Measurements from ENCODE around the gene GABRE. TPM values are rescaled to one million over a fixed set of nuclear protein-coding genes. Genes with fewer than 3 reads are reported as not detected.

Gene GABRE
- total and polyA plus RNA-seq, 2 of the 13 experiments (the other 11 are each of a cell fraction or from before 2014, with no cell fraction given) = 12.2 to 66.2 TPM

DNA sequence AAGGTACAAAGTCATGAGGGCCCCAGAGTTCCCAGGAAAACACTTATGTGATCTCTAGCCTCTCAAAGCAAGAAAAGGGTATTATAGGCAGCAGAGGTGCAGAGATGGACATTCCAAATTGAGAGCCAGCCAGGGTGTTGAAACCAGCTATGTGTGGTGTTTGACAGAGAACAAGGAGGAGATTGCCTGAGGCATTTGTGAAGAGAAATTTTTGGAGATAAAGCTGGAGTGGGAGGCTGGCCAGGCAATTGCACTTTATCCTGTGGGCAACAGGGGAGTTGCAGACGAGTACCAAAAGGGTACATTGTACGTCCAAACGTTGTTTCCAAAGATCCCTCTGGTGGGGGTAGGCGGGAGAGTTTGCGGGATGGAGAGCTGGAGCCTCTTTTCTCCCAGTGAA is 2.5 kb upstream of the GABRE start:
- 17% methylated on average over 4 of the region's 5 CpGs for WGBS (ENCODE audit: low lambda C conversion rate)
- intact Hi-C loops (cut with micrococcal nuclease; ENCODE audit: unreplicated experiment) = loop anchor here (10.0 kb wide), 2 partner anchors 88 to 442 kb away; no protein-coding TSS in a partner anchor
- Histone ChIP-seq H3K27ac (ENCODE audit: extremely low read length, insufficient read depth, low read length) (no peak overlapping the region), H3K27me3 (ENCODE audit: control insufficient read depth in 1 of 2, insufficient read depth in 2 of 2, low read length in 2 of 2) (no peaks in the 10 kb centered on the region; a peak in 1 of 5 replicates), H3K9ac (ENCODE audit: insufficient read depth, low read depth, low read length) (no peak overlapping the region), H3K79me2 (ENCODE audit: insufficient read depth, low read length) (peaks cover 22% of the 10 kb centered on the region), H2AFZ (ENCODE audit: low read length) (no peak overlapping the region), H4K20me1 (ENCODE audit: insufficient read depth, low read length) (peaks cover 6% of the 10 kb centered on the region; the same call in 1 of the 2 replicates), H3K4me1 (ENCODE audit: insufficient read depth, low read length) (peaks cover 44% of the 10 kb centered on the region), H3K36me3 (replicated peaks in 1 of 2; ENCODE audit: control insufficient read depth in 1 of 2, insufficient read depth in 2 of 2, low read length in 2 of 2) (no peaks in the 10 kb centered on the region), H3K9me3 (ENCODE audit: low read length) (no peaks in the 10 kb centered on the region), H3K4me3 (replicated peaks in 1 of 3; ENCODE audit: insufficient read depth in 1 of 3, low read depth in 2 of 3, low read length in 3 of 3) (no peak overlapping the region), H3K4me2 (ENCODE audit: low read depth, low read length) (peak overlapping the region; percentile 39; the same call in 1 of the 2 replicates)
- ATAC-seq (no peak), DNase-seq (ENCODE audit: low spot score) (no peak), FAIRE-seq (peak; percentile 49)
- CTCF ChIA-PET (ENCODE audit: low intra/inter-chr PET ratio, low total read pairs) = no interaction called here
- no TSS peak for BruUV-seq (replicated peaks)
- in situ Hi-C loops (cut with HindIII; ENCODE audit: extremely low pct_ligation_motif_present, low pct_unique_long_range_greater_than_20kb) = no loop called here
- TF ChIP-seq, protein P1, sequence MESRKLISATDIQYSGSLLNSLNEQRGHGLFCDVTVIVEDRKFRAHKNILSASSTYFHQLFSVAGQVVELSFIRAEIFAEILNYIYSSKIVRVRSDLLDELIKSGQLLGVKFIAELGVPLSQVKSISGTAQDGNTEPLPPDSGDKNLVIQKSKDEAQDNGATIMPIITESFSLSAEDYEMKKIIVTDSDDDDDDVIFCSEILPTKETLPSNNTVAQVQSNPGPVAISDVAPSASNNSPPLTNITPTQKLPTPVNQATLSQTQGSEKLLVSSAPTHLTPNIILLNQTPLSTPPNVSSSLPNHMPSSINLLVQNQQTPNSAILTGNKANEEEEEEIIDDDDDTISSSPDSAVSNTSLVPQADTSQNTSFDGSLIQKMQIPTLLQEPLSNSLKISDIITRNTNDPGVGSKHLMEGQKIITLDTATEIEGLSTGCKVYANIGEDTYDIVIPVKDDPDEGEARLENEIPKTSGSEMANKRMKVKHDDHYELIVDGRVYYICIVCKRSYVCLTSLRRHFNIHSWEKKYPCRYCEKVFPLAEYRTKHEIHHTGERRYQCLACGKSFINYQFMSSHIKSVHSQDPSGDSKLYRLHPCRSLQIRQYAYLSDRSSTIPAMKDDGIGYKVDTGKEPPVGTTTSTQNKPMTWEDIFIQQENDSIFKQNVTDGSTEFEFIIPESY (CRISPR knock-in tag; IDR thresholded peaks at IDR 0.05) = 0 out of 2 replicates have a peak, but pooled peaks have one; percentile 25
- no peak for TF ChIP-seq MED8 (CRISPR knock-in tag; IDR thresholded peaks at IDR 0.05; ENCODE audit: insufficient replicate concordance)
- POLR2A ChIA-PET = interaction anchor here (1.2 kb wide), 1 partner anchor 9 kb away, joined by 5 read pairs; no protein-coding TSS in a partner anchor

DNA sequence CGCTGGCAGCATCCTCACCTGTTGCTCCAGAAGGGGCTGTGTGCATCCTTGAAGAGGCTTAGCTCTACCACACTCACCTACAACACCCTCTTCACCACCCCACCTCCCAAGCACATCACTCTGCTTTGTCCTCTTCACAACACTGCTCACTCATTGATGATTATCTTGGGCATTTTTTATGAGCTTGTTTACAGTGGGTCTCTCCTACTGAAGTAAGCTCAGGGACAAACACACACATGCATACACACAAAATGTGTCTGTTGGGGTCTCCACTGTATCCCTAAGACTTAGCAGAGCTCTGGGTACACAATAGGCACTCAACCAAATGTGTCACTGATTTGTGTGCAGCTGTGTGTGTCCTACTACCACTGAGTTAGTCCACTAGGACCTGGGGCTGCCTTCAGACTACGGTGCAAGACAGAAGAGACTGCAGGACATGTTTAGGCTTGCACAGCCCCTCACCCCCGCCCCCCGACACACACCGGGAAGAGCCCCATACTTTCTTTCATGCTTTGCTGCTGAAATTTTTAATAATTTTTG is 1.3 kb upstream of the GABRE start:
- Histone ChIP-seq H3K36me3 (replicated peaks in 1 of 2; ENCODE audit: control insufficient read depth in 1 of 2, insufficient read depth in 2 of 2, low read length in 2 of 2) (no peaks in the 10 kb centered on the region), H4K20me1 (ENCODE audit: insufficient read depth, low read length) (peaks cover 6% of the 10 kb centered on the region; the same call in 1 of the 2 replicates), H3K4me2 (ENCODE audit: low read depth, low read length) (peak overlapping the region; percentile 60; the same call in 1 of the 2 replicates), H3K4me3 (replicated peaks in 1 of 3; ENCODE audit: insufficient read depth in 1 of 3, low read depth in 2 of 3, low read length in 3 of 3) (no peak overlapping the region), H3K9me3 (ENCODE audit: low read length) (no peaks in the 10 kb centered on the region), H3K9ac (ENCODE audit: insufficient read depth, low read depth, low read length) (no peak overlapping the region), H2AFZ (ENCODE audit: low read length) (no peak overlapping the region), H3K27me3 (ENCODE audit: control insufficient read depth in 1 of 2, insufficient read depth in 2 of 2, low read length in 2 of 2) (no peaks in the 10 kb centered on the region; a peak in 1 of 5 replicates), H3K4me1 (ENCODE audit: insufficient read depth, low read length) (peaks cover 32% of the 10 kb centered on the region), H3K27ac (ENCODE audit: extremely low read length, insufficient read depth, low read length) (no peak overlapping the region), H3K79me2 (ENCODE audit: insufficient read depth, low read length) (peaks cover 28% of the 10 kb centered on the region)
- WGBS (ENCODE audit: low lambda C conversion rate) = 88% methylated on average over 3 of the region's 5 CpGs
- BruUV-seq (replicated peaks) = no TSS peak
- POLR2A ChIA-PET = interaction anchor here (5.8 kb wide), 1 partner anchor 9 kb away, joined by 91 read pairs; no protein-coding TSS in a partner anchor
- no peak for DNase-seq (ENCODE audit: low spot score)
- intact Hi-C loops (cut with micrococcal nuclease; ENCODE audit: unreplicated experiment) (loop anchor here (10.0 kb wide), 2 partner anchors 89 to 441 kb away; no protein-coding TSS in a partner anchor), in situ Hi-C loops (cut with HindIII; ENCODE audit: extremely low pct_ligation_motif_present, low pct_unique_long_range_greater_than_20kb) (no loop called here)
- no peak for FAIRE-seq
- CTCF ChIA-PET (ENCODE audit: low intra/inter-chr PET ratio, low total read pairs) = no interaction called here
- ATAC-seq = no peak
- TF ChIP-seq ZNF431 (CRISPR knock-in tag; IDR thresholded peaks at IDR 0.05; ENCODE audit: borderline replicate concordance, low read depth) (no peak), NR2F2 (IDR thresholded peaks at IDR 0.05; ENCODE audit: borderline replicate concordance, low read depth) (no peak), FOXP1 (IDR thresholded peaks at IDR 0.05) (no peak), FOXP1 (CRISPR knock-in tag; IDR thresholded peaks at IDR 0.05) (no peak), HDAC6 (IDR thresholded peaks at IDR 0.05; ENCODE audit: low read depth, low read length) (no peak), NFKB2 (CRISPR knock-in tag; IDR thresholded peaks at IDR 0.05; ENCODE audit: borderline replicate concordance) (no peak), TCF7 (IDR thresholded peaks at IDR 0.05; ENCODE audit: low read depth) (no peak)
- TF ChIP-seq, protein P2, sequence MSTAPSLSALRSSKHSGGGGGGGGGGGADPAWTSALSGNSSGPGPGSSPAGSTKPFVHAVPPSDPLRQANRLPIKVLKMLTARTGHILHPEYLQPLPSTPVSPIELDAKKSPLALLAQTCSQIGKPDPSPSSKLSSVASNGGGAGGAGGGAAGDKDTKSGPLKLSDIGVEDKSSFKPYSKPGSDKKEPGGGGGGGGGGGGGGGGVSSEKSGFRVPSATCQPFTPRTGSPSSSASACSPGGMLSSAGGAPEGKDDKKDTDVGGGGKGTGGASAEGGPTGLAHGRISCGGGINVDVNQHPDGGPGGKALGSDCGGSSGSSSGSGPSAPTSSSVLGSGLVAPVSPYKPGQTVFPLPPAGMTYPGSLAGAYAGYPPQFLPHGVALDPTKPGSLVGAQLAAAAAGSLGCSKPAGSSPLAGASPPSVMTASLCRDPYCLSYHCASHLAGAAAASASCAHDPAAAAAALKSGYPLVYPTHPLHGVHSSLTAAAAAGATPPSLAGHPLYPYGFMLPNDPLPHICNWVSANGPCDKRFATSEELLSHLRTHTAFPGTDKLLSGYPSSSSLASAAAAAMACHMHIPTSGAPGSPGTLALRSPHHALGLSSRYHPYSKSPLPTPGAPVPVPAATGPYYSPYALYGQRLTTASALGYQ (CRISPR knock-in tag; IDR thresholded peaks at IDR 0.05) = no peak

All from HepG2 (cell line).